Neutrophil (primary cell): ENCODE results near the gene ITGAE.

Experiments used
- H3K27ac ChIP-seq: fragments of 200-600 bp; sonication (generic); 2 replicates; pipeline ENCODE4 v1.5.1; 2016; ENCODE audit warnings: mild to moderate bottlenecking, moderate library complexity
- H3K27me3 ChIP-seq: fragments of 200-600 bp; sonication (generic); 2 replicates; pipeline ENCODE4 v1.6.0; 2016; ENCODE audit warnings: mild to moderate bottlenecking
- H3K36me3 ChIP-seq: fragments of 200-600 bp; sonication (generic); 2 replicates; pipeline ENCODE4 v1.5.1; 2017
- H3K4me1 ChIP-seq, 2 experiments: fragments of 200-600 bp in 1 of 2; sonication (generic) in 1 of 2; 1 replicate in 1 of 2; 2 replicates in 1 of 2; pipeline versions ENCODE4 v1.5.1 to v1.6.1; 2013 to 2016; ENCODE audit warnings: low read depth in 1 of 2, low read length in 1 of 2, mild to moderate bottlenecking in 1 of 2, moderate library complexity in 1 of 2; ENCODE audit not compliant: control insufficient read depth in 1 of 2, insufficient read depth in 1 of 2
- H3K4me3 ChIP-seq, 2 experiments: fragments of 200-600 bp in 1 of 2; sonication (generic) in 1 of 2; 1 replicate in 1 of 2; 2 replicates in 1 of 2; pipeline ENCODE4 v1.5.1; 2013 to 2016; ENCODE audit warnings: low read depth in 1 of 2, low read length in 1 of 2, mild to moderate bottlenecking in 1 of 2, moderate library complexity in 1 of 2
- H3K9me3 ChIP-seq: fragments of 200-600 bp; sonication (generic); 2 replicates; pipeline ENCODE4 v1.5.1; 2016
- TF ChIP-seq, protein P1 (sequence below): fragments of 200-600 bp; sonication (generic); IDR thresholded peaks from 2 replicates; pipeline ENCODE4 v1.5.1; 2016; ENCODE audit warnings: antibody characterized with exemption

Gene ITGAE

DNA sequence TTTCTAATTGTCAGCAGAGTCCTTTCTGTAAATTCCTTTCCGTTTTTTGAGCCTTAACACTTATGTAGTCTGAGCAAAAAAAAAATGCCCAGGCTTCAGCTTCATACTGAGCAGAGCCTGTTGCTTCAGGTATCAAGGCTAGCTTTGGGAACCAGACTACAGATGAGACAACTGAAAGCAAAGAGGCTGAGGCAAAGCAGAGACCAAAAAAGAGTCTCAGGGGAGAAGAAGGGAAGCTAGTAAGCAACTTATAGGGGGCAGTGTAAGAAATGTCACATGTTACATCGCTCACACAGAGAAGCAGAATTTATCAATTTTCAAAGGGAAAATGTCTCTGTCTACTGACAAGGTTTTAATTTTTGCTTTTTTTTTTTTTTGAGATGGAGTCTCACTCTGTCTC is 73.9 kb downstream of the ITGAE start:
- Histone ChIP-seq H3K27ac (no peak overlapping the region), H3K36me3 (peaks cover 6% of the 10 kb centered on the region), H3K4me3 (no peak overlapping the region), H3K27me3 (no peaks in the 10 kb centered on the region), H3K9me3 (no peaks in the 10 kb centered on the region), H3K4me1 (peaks cover 23 to 24% of the 10 kb centered on the region in 2 experiments)
- TF ChIP-seq, protein P1, sequence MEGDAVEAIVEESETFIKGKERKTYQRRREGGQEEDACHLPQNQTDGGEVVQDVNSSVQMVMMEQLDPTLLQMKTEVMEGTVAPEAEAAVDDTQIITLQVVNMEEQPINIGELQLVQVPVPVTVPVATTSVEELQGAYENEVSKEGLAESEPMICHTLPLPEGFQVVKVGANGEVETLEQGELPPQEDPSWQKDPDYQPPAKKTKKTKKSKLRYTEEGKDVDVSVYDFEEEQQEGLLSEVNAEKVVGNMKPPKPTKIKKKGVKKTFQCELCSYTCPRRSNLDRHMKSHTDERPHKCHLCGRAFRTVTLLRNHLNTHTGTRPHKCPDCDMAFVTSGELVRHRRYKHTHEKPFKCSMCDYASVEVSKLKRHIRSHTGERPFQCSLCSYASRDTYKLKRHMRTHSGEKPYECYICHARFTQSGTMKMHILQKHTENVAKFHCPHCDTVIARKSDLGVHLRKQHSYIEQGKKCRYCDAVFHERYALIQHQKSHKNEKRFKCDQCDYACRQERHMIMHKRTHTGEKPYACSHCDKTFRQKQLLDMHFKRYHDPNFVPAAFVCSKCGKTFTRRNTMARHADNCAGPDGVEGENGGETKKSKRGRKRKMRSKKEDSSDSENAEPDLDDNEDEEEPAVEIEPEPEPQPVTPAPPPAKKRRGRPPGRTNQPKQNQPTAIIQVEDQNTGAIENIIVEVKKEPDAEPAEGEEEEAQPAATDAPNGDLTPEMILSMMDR = no peak

DNA sequence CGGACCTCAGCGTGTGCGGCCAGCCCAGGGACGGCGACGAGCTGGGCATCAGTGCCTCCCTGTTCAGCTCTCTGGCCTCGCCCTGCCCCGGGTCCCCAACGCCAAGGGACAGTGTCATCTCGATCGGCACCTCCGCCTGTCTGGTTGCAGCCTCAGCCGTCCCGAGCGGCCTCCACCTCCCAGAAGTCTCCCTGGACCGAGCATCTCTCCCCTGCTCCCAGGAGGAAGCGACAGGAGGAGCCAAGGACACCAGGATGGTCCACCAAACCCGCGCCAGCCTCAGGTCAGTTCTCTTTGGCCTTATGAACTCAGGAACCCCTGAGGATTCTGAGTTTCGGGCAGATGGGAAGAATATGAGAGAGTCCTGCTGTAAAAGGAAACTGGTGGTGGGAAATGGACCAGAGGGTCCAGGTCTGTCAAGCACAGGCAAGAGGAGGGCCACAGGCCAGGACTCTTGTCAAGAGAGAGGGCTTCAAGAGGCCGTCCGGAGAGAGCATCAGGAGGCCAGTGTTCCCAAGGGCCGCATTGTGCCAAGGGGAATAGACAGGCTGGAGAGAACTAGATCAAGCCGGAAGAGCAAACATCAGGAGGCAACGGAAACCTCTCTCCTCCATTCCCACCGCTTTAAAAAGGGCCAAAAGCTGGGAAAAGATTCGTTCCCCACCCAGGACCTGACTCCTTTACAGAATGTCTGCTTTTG is 76.5 kb downstream of the ITGAE start:
- H3K27ac ChIP-seq = no peak overlapping the region
- peaks cover 37 to 38% of the 10 kb centered on the region in 2 experiments for H3K4me1 ChIP-seq
- H3K9me3 ChIP-seq = no peaks in the 10 kb centered on the region
- H3K4me3 ChIP-seq = peak overlapping the region; percentile 90 to 94
- TF ChIP-seq, protein P1 = no peak
- H3K36me3 ChIP-seq = peaks cover 6% of the 10 kb centered on the region
- no peaks in the 10 kb centered on the region for H3K27me3 ChIP-seq

DNA sequence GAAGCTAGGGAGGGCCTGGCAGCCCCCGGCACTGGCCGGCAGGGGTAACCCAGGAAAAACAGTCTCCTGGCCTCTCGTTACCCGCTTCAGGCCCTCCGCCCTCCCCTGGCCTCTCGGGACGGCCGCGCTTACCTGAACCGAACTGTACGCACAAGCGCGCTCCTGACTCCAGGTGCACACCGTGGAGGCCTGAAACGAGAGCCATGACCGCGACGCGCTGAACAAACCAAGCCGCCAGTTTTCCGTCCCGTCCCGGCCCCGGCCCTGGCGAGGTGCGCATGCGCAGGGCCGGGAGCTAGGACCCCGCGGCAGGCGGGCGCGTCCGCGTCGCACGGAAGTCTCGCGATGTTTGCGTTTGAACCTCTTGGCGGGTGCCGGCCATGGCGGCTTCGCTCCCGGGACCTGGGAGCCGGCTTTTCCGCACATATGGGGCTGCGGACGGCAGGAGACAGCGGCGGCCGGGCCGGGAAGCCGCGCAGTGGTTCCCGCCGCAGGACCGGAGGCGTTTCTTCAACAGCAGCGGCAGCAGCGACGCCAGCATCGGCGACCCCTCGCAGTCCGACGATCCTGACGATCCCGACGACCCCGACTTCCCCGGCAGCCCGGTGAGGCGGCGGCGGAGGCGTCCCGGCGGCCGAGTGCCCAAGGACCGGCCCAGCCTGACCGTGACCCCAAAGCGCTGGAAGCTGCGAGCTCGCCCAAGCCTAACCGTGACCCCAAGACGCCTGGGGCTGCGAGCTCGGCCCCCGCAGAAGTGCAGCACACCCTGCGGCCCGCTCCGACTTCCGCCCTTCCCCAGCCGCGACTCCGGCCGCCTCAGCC is 77.2 kb downstream of the ITGAE start, which contains the start of gene HASPIN:
HASPIN (plus strand) TSS at position 348 of the 822 bp plus-strand sequence; CDS start at position 381, 33 bp downstream.
- Histone ChIP-seq H3K4me1 (peaks cover 37 to 38% of the 10 kb centered on the region in 2 experiments), H3K27me3 (no peaks in the 10 kb centered on the region), H3K4me3 (peak within 1 kb of the TSS; percentile 90 to 94), H3K36me3 (peaks cover 6% of the 10 kb centered on the region), H3K9me3 (no peaks in the 10 kb centered on the region), H3K27ac (peak within 1 kb of the TSS; percentile 87)
- TF ChIP-seq, protein P1 = peak; percentile 48

DNA sequence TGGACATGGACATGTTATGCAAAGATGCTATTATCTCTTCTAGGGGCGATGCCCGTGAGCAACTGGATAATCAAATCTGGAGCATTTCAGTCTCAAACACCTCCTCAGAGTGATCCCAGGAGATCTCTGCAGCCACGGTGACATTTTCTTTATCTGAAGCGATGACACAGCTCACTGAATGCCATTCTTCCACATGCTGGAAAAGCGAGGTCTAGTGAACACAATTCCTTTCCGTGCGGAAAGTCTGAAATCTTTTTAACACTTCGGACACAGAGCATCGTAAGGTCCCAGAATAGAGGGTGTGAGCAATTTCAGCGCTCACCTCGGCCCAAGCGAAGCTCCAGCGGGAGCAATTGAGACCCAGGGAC is 77.8 kb downstream of the ITGAE start:
- Histone ChIP-seq H3K4me3 (peak overlapping the region; percentile 90 to 94), H3K4me1 (peaks cover 37 to 38% of the 10 kb centered on the region in 2 experiments), H3K36me3 (peaks cover 6% of the 10 kb centered on the region), H3K27ac (peak overlapping the region; percentile 87), H3K27me3 (no peaks in the 10 kb centered on the region), H3K9me3 (no peaks in the 10 kb centered on the region)
- TF ChIP-seq, protein P1 = no peak

DNA sequence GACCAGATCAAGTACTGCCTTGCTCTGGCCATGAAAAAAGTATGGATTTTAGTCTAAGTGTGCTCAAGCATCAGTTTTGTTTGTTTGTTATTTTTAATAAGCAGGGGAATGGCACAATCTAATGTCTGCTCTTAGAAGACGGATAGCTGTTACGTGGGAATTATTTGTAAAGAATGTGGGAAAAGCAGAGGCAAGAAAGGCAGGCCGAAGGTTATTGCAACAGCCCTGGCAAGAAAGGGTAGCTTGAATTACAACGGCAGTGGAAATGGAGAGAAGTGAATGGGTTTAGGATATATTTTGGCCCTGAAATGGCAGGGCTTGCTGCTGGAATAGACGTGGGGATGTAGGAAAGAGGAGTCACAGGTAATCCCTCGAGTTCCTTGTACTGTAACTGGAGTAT is 78.3 kb downstream of the ITGAE start:
- H3K27ac ChIP-seq = peak overlapping the region; percentile 87
- H3K4me1 ChIP-seq = peaks cover 37 to 38% of the 10 kb centered on the region in 2 experiments
- no peaks in the 10 kb centered on the region for H3K27me3 ChIP-seq
- peak overlapping the region; percentile 90 to 94 for H3K4me3 ChIP-seq
- peaks cover 6% of the 10 kb centered on the region for H3K36me3 ChIP-seq
- TF ChIP-seq, protein P1 = no peak
- no peaks in the 10 kb centered on the region for H3K9me3 ChIP-seq
